NCI-H1436 treated with DMSO at 0.1 percent for 48 hours (cell line): Measurements from ENCODE around the gene MMP17.

Experiments used
- DNase-seq: peaks from one replicate; lab custom pipeline; 2025; lab: John Stamatoyannopoulos, UW

The MMP17 gene

GRCh38 chr12:131827961-131828534 is at the start of gene MMP17:
Gene MMP17, plus strand, starts transcription at chr12:131828393. Its CDS starts 102 bp downstream, at chr12:131828495.
- no peak for DNase-seq

DNA sequence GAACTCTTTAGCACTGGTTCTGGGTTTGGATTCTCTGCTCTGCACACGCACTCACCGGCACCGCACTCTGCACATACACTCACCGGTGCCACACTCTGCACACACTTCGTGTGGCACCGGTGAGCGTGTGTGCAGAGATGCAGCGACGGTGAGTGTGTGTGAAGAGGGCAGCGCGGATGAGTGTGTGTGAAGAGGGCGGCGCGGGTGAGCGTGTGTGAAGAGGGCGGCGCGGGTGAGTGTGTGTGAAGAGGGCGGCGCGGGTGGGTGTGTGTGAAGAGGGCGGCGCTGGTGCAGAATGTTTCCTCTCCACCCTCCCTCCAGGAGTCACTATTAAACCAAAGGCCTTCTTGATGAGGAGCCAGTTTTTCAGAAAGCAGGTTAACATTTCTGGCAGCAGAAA is 49.2 kb upstream of the MMP17 start:
- no peak for DNase-seq

DNA sequence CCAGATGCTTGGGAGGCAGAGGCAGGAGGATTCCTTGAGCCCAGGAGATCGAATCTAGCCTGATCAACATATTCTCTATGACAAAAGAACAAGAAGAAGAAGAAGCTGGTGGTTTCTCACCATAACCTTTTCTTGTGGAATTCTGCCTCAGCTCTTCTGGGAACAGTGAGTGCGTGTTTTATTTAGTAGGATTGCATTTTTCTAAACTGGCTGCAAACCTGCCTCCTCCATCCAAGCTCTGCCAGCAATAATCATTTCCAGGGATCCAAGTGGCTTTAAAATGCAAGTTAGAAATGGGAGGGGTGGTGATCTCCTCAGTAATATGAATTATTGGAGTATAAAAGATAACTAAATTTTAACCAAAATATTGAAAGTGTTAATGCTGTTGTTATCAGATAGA is 46.1 kb upstream of the MMP17 start:
- DNase-seq = no peak

DNA sequence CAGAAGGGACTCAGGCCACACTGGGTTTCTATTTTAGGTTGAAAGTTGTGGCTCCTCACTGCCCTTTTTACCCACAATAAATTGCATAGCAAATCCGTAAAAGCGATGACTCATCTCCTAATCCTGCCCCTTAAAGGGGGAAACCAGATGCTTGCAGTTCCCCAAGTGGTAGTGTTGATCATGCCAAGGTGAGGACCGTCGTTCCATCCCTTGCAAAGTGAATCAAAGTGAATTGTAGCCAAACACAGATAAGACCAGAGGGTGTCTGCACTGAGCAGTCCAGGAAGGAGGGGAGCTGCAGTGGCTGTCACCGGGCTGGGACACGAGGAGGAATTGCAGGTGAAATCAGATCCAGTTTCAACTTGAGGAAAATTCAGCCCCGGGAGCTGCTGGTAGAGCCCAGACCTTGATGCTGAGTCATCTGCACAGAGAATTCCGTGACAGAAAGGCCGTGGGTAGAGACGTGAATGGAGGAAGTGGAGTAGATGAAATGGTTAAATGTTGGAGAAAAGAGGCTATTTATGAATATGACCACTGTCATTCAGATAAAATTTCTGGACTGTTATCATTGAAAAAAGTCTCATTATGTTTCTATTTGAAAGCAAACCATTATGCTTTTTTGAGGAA is 44.2 kb upstream of the MMP17 start:
- no peak for DNase-seq

DNA sequence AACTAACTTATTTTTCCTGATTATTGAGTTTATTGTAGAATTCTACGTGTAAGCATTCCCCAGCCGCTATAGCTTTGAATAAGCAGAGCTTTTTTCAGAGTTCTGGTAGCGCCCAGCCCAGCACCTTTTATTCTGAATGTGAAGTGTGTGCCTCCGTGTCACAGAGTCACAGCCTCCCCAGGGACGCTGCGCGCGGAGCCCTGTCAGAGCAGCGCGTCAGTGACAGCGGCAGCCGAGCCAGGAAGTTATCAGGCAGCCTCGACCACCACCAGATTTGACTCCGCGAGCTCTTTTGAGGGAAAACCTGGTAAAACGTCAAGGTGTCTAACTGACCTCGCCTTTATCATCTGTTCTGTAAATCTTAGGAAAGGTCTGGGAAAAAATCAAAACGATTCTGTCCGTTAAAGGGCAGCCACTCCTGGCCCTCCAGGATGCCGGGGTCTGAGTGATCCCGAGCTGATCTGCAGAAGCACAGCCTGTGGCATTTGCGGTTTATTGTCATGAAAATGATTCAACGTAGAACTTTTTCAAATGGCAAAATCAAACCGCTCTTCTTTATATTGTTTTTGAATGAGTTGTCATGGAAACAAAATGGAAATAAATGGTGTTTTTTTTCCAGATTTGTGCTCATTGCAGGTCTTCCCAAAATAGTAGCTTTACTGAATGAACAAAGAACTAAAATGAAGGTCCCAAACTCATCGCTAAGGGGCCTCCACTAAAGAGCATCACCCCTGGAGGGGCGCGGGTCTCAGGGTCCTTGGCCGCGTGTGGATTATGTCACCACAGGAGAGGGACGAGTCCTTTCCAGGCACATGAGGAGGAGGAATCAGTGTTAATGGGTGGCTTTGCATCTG is 43.1 kb upstream of the MMP17 start:
- DNase-seq = no peak

- no peak for DNase-seq
Observed at GRCh38 chr12:131785763-131786330, 42.3 kb upstream of the MMP17 start.

DNA sequence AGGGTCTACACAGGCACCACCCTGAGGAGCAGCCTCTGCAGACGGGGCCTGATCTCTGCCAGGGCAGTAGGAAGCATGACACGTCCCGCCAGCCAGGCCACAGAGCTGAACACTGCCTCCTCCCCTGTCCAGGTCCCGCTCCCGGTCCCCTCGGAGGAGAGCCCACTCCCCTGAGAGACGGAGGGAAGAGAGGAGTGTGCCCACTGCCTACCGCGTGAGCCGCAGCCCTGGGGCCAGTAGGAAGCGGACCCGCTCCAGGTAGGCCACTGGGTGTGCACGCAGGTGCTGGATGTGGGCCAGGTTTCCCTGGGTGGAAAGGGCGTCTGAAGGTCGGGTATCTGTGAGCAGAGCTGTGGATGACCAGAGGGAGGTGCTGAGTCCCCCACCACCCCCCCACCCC is 41.9 kb upstream of the MMP17 start:
- no peak for DNase-seq

DNA sequence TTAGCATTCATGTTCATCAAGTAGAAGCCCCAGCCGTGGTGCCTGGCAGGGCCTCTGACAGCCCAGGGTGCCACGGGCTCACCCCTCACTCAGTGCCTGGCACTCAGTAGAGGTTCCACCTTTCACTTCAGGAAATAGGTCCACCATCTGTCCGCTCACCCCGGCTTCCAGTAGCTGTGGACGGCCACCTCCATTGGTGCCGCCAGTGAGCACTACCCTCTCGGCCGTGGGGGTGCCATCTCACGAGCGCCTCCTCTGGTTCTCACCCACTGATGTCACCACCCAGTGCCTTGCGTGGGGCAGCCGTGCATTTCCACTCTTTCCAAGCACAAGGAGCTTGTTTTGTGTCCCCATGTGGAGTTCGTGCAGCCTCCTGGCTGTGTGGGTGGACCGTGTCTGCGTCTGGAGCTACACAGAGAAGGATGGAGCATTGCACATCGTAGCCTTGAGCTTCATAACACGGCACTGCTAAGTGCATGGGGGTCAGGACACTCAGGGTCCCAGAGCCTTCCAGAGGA is 41.0 kb upstream of the MMP17 start:
- no peak for DNase-seq

DNA sequence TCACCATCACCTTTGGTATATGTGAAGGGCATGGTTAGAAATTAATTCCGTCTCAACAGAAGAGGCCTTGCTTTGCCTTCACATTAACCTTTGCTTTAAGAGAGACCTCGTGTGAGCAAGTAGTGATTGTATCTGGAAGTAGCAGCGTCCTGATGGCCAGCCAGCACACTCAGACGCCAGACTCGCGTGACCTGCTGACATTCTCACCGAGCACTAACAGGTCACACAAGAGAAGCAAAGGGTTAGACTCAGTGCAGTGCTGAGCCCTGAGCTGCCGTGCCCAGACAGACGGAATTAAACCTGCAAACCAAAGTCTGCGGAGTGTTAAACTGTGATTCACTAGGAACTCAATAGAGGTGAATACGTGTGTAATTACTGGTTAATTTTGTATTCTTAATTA is 40.1 kb upstream of the MMP17 start:
- DNase-seq = no peak

DNA sequence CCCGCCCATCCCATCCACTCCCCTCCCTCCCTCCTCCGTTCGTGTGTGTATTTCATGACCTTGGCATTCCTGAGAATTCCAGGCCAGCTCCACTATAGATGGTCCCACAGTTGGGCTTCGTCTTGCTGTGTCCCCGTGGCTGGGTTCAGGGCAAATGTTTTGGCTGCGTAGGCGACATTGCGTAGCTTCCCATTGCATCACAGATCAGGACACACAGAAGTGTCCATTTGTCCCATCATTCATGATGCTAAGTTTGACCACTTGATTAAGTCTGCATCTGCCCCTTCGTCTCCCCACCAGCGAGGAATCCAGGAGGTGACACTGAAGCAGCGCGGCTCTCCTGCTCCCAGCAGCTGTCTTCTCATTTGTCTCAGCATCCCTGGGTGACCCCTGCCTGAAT is 38.6 kb upstream of the MMP17 start:
- DNase-seq = no peak

DNA sequence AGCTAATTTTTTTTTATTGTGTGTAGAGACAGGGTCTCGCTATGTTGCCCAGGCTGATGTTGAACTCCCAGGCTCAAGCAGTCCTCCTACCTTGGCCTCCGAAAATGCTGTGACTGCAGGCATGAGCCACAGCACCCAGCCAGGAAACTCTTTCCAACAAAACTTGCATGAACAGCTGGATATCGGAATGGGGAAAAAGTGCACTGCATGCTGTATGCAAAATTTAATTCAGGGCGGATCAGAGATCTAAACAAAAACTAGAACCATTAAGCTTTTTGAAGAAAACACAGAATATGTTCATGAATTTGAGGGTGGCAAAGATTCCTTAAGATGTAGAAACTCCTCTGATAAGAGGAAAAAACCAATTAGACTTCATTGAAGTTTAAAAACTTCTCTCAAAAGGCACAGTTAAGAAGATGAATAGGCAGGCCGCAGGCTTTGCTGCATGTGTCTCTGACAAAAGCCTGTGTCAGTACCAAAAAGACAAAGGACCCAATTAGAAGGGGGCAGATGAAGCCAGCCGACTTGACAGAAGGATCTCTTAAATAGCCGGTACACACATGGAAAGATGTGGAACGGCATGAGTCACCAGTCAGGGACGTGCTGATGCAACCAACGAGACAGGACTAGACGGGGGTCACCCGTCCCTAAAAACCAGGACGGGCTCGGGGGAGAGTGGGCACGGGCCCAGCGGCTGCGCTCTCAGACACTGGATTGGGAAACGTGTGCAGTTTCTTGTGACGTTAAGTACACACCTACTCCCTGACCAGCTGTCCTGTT is 34.8 kb upstream of the MMP17 start:
- no peak for DNase-seq

DNA sequence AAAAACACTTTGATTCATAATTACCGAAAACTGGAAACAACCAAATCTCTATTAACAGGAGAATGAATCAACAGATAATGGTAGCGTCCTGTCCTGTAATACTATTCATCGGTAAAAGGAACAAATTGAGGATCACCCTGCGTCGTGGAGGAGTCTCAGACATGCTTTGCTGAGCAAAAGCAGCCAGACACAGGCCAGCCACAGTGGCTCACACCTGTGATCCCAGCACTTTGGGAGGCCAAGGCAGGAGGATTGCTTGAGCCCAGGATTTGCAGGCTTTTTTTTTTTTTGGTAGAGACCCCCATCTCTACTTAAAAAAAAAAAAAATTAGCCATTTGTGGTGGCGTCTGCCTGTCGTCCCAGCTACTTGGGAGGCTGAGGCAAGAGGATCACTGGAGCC is 34.1 kb upstream of the MMP17 start:
- no peak for DNase-seq

DNA sequence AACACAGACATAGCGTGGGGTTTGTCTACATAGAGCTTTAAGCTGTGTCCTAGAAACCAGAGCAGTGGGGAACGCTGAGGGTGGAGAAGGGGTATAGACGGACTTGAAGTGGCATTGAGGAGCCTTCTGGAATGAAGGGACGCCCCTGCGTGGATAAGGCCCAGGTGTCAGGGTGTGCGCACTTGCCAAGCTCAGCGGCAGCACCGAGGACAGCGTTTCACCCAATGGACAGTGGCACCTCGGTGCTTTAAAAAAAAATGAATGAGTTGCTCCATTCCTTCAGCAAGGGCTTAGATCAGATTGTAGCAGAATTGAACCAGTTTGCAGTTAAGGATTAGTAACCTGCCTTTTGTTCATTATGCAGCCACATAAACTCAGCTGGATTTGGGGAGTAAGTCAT is 33.6 kb upstream of the MMP17 start:
- DNase-seq = no peak

DNA sequence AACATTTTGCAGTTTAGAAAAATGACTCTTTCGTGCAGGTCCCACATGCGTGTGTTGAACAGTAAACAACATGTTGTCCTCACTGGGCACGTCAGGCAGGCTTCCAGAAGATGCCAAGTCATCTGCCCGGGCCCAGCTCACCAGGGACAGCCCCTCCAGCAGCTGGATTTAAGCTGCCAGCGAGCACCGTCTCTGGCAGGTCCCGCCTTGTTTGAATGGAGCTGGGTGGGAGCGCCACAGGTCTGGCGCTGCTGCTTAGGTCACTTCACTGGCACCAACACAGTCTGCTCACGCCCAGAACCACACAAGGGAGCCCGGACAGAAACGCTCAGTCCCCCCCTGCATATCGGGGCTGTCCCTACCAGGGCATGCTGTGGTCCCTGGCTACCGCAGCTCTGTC is 33.1 kb upstream of the MMP17 start:
- DNase-seq = no peak

DNA sequence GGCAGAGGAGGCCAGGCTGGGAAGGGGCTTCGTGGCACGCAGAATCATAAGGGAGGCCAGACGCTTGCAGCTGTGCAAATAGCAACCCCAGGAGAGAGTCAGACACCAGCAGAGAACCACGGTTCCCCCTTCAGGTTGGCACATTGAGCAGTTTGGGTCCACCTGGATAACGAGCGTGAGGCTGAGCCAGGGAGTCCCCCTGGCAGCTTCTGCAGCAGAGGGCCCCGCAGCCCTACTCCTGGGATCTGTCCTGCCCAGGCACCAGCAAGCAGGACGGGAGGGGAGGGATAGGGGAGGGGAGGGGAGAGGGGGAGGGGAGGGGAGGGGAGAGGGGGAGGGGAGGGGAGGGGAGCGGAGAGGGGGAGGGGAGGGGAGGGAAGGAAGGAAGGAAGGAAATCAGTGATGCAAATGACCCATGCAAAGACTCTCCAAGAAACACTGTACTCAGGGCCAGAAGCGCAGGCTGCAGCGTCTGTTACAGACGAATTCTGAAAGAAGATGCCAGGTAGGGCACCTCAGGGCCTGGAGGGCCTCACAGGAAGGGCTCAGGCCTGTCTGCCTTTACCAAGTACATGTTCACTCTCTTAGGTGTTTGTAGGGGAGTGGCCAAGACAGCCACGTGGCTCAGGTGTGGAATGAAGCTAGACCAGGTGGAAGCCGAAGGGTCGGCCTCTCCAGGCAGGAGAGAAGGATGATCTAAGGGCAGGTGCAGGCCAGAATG is 32.3 kb upstream of the MMP17 start:
- DNase-seq = no peak

DNA sequence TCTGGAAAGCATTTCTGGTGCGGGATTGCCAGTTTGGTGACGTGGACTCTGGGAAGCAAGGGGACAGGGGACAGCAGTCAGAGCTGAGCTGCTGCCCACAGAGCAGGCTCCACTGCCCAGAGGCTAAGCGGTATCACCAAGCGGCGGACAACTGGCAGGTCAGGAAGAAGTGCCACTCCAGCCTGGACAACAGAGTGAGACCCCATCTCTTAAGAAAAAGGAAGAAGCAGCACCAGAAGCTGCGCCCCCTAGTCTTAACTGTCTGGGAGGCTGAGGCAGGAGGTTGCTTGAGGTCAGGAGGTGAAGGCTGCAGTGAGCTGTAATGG is 31.8 kb upstream of the MMP17 start:
- DNase-seq = no peak

DNA sequence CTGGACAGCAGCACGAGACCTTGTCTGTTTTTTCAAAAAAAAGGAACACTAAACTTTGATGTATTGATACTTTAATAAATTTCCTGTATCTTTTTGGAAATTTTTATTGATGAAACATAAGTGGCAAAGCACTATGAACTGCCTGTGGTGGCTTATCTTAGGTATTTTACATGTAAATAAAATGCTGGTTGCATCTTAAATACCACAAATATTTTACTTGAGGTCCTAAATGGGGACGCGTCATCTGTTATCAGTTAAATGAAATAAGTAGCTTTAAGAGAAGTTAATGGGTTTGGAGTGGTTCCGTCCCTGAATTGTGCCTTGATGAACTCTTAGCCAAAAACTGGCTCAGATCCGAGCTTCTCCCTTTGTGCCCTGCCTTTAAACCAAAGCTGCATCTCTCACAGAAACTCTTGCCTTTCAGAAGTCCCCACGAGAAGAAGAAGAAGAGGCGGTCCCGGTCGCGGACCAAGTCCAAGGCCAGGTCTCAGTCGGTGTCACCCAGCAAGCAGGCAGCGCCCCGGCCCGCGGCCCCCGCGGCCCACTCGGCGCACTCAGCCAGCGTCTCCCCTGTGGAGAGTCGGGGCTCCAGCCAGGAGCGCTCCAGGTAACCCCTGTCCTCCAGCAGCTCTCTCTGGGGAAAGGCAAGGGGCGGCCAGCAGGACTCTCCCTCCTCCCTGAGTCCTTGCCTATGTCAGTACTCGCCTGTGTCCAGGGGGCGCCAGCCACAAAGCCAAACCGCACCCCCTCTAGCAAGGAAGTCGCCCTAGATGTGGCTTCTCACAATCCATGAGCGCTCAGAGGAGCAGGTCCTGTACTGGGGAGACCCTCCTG is 31.2 kb upstream of the MMP17 start:
- DNase-seq = no peak

DNA sequence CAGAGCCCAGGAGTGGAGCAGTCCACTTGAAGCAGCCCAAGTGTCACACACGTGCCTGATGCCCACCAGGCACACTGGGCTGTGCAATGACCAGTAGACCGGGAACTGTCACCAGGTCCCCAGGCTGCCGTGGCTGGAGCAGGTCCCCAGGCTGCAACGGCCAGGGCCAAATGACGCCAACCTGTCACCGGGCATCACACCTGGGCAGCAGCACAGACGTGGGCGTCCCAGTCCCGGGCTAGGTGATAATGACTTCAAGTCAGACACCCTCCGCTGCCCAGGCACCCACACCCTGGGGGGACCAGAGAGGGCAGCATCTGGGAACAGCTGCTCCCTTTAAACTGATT is 30.6 kb upstream of the MMP17 start:
- DNase-seq = no peak

DNA sequence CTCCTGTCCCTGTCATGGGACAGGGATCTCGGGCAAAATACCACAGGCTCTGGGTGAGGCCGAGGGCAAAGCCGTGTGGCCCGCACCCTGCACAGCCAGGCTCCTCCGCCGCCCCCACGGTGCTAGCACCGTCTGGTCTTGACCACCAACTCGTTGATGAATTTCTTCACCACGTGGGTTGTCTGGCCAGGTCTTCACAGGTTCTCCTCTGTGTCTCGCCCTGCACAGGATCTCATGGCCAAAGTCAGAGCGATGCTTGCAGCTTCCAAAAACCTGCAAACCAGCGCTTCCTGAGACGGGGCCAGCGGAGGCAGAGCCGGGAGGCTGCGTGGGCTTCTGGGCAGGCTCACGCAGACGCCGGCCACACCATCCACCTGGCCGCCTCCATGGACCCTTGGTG is 29.0 kb upstream of the MMP17 start:
- no peak for DNase-seq

DNA sequence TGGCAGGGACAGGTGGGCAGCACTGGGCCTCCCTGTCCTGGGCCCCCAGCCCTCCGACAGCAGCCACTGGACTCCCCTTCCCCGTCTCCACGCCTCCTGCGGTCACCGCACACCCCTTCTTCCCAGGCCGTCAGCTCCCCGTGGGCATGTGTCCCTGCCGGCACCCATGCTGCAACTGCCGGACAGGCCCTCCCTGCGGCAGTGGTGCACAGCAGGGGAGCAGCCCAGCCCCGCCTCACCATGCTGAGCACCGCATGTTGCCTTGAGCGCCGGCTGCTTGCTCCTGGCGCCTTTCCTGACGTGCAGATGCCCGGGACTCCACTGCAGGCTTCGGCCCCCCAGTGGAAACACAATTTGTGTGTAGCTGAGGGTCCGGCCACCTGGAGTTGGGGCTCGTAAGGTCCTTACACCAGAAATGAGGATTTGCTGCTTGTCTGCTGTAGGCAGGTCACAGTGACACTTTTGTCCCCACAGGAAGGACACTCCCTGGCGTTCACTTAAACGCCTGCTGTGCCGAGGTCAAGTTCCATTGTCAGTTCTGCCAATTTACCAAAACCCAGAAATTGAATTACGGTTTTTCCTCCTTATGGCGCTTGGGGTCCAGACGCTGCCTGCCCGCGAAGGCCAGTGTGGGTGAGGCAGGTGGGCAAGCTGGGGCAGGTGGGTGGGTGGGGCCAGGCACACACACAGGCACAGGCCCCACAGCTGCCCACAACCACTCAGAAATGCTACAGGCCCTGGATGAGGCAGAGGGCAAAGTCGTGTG is 28.2 kb upstream of the MMP17 start:
- no peak for DNase-seq
